Measurements from ENCODE around the gene LACRT. TPM values are rescaled to one million over a fixed set of nuclear protein-coding genes. Genes with fewer than 3 reads are reported as not detected.

Gene LACRT
- total RNA-seq, 2 experiments from 2014 or later = not detected

DNA sequence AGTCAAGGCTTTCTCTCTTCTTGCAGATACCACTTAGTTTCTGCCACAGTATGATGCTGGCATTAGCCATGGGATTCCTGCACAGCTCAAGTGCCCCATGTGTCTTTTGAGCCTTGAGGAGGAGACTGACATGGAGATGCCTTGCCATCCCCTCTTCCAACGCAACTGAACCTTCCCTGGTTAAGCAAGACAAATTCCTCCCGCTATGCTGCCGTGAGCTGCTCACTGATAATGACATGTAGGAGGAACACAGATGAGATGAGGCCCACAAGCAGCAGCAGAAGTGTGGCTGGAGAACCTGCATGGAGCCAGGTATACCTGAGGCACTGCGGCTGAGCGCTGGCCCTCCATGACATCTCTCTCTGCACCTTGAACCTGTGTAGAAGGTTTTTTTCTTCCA, 30.8 kb downstream of the LACRT start:
- DNase-seq = no peak
- CTCF ChIA-PET = interaction anchor here (1.0 to 1.6 kb wide), 2 partner anchors 8 to 468 kb away, joined by 3 to 4 read pairs; no protein-coding TSS in a partner anchor
- peaks cover 4% of the 10 kb centered on the region for H3K4me1 Mint-ChIP-seq
- H3K27ac Mint-ChIP-seq = no peak overlapping the region
- H3K4me3 Mint-ChIP-seq = no peak overlapping the region
- ATAC-seq = no peak
- no peaks in the 10 kb centered on the region for H3K9me3 Mint-ChIP-seq (ENCODE audit: low read depth)
- H3K27me3 Mint-ChIP-seq = peaks cover 23% of the 10 kb centered on the region
- H3K36me3 Mint-ChIP-seq = no peaks in the 10 kb centered on the region

DNA sequence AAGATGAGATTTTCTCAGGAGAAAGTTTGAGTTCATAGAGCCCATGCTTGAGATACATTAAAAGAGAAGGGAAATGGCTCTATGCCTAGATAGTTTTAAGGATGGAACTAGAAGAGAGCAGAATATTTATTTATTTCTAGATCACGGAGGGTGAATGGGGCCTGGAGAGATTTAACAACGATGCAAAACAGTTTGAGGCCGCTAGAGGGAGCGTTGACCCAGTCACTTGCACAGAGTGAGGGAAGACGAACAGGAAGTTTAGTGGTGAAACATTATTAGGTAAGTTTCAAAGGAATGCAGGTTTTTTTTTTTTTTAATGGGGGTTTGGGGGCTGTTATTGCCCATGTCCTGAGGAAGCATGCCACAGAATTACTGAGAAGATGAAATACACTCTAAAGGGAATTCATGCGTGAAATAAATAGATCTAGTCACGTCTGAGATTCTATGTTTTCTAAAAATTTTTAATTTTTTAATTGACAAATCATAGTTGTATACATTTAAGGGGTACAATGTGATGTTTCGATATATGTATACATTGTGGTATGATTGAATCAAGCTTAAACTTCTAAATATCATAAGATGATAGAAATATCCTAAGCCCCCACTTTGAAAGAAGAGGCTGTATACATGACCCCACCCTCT, 31.4 kb downstream of the LACRT start:
- ATAC-seq (peak; percentile 90), DNase-seq (peak; percentile 81)
- Mint-ChIP-seq H3K4me3 (no peak overlapping the region), H3K9me3 (ENCODE audit: low read depth) (no peaks in the 10 kb centered on the region), H3K36me3 (no peaks in the 10 kb centered on the region), H3K27me3 (peaks cover 20% of the 10 kb centered on the region), H3K27ac (no peak overlapping the region), H3K4me1 (peaks cover 4% of the 10 kb centered on the region)
- CTCF ChIA-PET = no interaction called here

DNA sequence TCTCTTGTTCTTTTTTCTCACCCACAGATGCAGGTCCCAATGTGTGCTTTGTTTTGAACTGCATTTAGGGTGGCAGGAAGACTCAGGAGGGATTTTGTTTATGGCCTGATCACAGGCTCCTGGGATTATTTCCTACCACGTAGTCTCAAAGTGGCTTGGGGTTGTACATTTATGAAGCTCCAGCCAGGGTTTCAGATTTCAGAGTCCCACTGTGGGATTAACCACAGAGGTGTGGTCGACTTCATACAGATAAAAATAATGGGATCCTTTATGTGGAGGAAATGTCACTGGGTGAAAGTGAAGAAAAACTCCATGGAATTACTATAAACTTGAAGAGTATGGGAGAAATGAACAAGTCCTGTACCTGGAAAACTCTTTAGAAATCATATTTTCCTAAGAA, 32.0 kb downstream of the LACRT start:
- Mint-ChIP-seq H3K27ac (no peak overlapping the region), H3K9me3 (ENCODE audit: low read depth) (no peaks in the 10 kb centered on the region), H3K36me3 (no peaks in the 10 kb centered on the region), H3K27me3 (peaks cover 18% of the 10 kb centered on the region), H3K4me3 (no peak overlapping the region), H3K4me1 (peaks cover 4% of the 10 kb centered on the region)
- ATAC-seq (no peak), DNase-seq (no peak)
- CTCF ChIA-PET = interaction anchor here (3.6 kb wide), 1 partner anchor 23 kb away, joined by 14 read pairs; no protein-coding TSS in a partner anchor

DNA sequence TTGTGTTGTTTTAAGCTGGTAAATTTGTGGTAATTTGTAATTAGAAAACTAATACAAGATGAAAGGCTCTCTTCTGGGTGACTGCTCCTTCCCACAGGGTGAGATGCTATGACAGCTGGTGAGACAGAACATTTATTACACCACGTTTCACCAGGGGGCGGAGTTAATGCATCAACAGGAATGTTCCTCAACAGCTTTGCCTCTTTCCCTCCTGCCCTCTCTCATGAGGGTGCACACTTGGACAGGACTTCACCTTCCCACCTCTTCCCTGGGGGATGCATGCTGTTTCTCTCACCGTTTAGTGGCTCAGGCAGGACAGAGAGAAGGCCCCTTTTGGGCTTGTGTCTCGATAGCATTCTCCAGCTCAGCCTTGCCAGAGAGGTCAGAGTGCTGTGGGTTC, 32.9 kb downstream of the LACRT start:
- no peak for DNase-seq
- Mint-ChIP-seq H3K9me3 (ENCODE audit: low read depth) (no peaks in the 10 kb centered on the region), H3K27ac (no peak overlapping the region), H3K36me3 (no peaks in the 10 kb centered on the region), H3K4me3 (no peak overlapping the region), H3K4me1 (peaks cover 4% of the 10 kb centered on the region), H3K27me3 (peaks cover 13% of the 10 kb centered on the region)
- CTCF ChIA-PET = interaction anchor here (3.6 kb wide), 1 partner anchor 22 kb away, joined by 14 read pairs; no protein-coding TSS in a partner anchor
- no peak for ATAC-seq

DNA sequence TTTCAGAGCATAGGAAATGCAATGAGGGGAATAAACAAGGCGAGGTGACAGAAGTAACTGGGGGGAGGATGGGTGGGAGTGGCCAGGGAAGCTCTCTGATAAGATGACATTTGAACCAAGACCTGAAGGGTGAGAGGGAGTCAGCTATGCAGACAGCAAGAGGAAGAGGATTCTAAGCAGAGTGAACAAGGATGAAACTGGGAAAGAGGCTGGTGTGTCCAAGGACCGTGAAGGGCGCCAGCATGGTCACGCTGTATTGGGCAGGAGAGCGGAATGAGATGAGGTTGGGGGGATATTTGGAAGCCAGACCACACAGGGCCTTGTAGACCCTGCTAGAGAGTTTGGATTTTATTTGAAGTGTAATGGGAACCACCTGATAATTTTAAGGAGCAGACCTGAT, 35.7 kb downstream of the LACRT start:
- no peak for ATAC-seq
- H3K27ac Mint-ChIP-seq = no peak overlapping the region
- CTCF ChIA-PET = interaction anchor here (3.6 to 3.9 kb wide), 2 partner anchors 19 to 20 kb away, joined by 14 to 29 read pairs; no protein-coding TSS in a partner anchor

DNA sequence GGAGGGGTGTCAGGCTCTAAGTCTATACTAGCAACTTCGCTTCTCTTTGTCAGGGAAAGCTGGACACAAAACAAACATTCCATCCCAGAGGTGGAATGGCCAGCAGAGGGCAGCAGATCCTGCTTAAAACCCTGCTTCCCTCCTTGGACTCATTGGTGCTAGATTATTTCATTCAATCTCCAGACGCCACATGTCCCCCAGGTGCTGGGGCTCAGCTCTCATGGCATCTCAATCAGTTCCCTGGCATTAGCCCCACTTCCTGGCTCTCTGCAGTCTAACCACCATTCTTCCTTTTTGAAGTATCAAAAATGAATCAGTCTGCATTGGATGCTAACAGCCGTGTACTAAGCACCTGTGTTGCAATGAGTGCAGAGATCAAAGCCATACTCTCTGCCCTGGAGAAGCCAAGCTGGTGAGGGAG, 38.2 kb downstream of the LACRT start:
- no peak overlapping the region for H3K4me3 Mint-ChIP-seq
- H3K36me3 Mint-ChIP-seq = no peaks in the 10 kb centered on the region
- CTCF ChIA-PET = interaction anchor here (1.1 to 3.9 kb wide), 6 partner anchors 8 to 475 kb away, joined by 3 to 29 read pairs (median 9); no protein-coding TSS in a partner anchor
- H3K27me3 Mint-ChIP-seq = peaks cover 25% of the 10 kb centered on the region
- peak; percentile 63 for DNase-seq
- H3K27ac Mint-ChIP-seq = no peak overlapping the region
- no peaks in the 10 kb centered on the region for H3K9me3 Mint-ChIP-seq (ENCODE audit: low read depth)
- ATAC-seq = peak; percentile 64
- H3K4me1 Mint-ChIP-seq = no peaks in the 10 kb centered on the region

More for the DNA sequence above, 35.7 kb downstream of the LACRT start:
- Mint-ChIP-seq H3K9me3 (ENCODE audit: low read depth) (no peaks in the 10 kb centered on the region), H3K27me3 (peaks cover 20% of the 10 kb centered on the region), H3K36me3 (no peaks in the 10 kb centered on the region), H3K4me1 (peaks cover 4% of the 10 kb centered on the region), H3K4me3 (no peak overlapping the region)
- DNase-seq = no peak

DNA sequence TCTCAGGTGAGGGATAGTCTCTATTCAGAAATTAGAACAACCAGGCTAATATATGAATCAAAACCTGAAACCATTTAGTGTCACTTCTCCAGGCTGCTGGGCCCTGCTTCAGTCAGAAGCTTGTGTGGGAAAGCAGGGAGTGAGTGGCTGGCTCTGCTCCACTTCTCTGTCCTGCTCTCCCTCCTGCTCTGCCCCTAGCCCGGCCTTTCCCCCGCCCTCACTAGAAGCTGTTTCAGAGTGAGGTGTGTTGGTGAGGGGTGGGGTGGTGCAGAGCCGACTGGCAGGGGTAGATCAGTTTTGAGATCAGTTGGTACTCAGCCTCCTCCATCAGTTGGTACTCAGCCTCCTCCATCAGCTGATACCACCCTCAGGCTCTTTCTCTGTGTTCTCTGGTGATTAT, 39.2 kb downstream of the LACRT start:
- no peak for ATAC-seq
- H3K27me3 Mint-ChIP-seq = peaks cover 28% of the 10 kb centered on the region
- H3K4me1 Mint-ChIP-seq = no peaks in the 10 kb centered on the region
- no peak overlapping the region for H3K4me3 Mint-ChIP-seq
- CTCF ChIA-PET = interaction anchor here (1.1 to 3.9 kb wide), 4 partner anchors 9 to 67 kb away, joined by 3 to 29 read pairs (median 10); no protein-coding TSS in a partner anchor
- no peak for DNase-seq
- H3K36me3 Mint-ChIP-seq = no peaks in the 10 kb centered on the region
- no peak overlapping the region for H3K27ac Mint-ChIP-seq
- H3K9me3 Mint-ChIP-seq (ENCODE audit: low read depth) = no peaks in the 10 kb centered on the region

DNA sequence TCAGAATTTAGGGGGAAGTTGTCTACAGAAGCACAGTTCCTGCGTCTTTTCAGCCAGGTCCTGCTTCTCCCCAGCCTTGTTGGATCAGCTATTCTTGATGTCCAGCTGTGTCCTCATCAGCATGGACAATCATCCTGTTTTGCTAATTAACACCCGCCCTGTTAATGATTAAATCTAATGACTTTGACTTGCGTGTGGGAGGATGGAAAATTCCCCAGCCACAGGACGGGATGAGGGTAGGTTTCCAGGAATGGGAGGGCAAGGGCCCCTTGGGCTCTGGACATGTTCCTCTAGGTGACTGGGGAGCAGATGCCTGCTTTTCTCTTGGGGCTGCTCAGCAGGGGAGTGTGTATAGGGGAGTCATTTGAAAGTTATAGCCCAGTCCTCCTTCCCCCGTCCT, 41.0 kb downstream of the LACRT start:
- ATAC-seq (no peak), DNase-seq (no peak)
- no peak overlapping the region for H3K27ac Mint-ChIP-seq
- no peaks in the 10 kb centered on the region for H3K36me3 Mint-ChIP-seq
- peaks cover 2% of the 10 kb centered on the region for H3K4me1 Mint-ChIP-seq
- H3K4me3 Mint-ChIP-seq = no peak overlapping the region
- CTCF ChIA-PET = interaction anchor here (0.7 to 2.2 kb wide), 2 partner anchors 14 to 31 kb away, joined by 3 to 8 read pairs; no protein-coding TSS in a partner anchor
- H3K9me3 Mint-ChIP-seq (ENCODE audit: low read depth) = no peaks in the 10 kb centered on the region
- peaks cover 36% of the 10 kb centered on the region for H3K27me3 Mint-ChIP-seq

DNA sequence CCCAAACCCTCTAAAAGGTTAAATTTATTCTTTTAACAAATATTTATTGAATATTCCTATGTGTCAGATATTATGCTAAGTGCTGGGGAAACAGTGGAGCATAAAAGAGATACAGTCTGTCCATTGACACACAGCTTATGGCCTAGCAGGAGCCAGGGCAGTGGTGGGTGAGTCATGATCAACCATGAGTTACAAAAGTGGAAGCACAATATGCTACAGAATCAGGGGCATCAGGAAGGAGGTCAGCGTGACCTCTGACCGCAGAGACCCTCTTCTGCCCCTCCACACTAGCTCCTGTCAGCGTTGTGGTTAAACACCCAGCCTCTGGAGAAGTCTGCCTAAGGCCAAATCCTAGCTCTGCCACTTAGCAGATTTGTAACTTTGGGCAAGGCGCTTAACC, 41.6 kb downstream of the LACRT start:
- ATAC-seq (no peak), DNase-seq (no peak)
- Mint-ChIP-seq H3K27me3 (peaks cover 37% of the 10 kb centered on the region), H3K4me1 (peaks cover 2% of the 10 kb centered on the region), H3K36me3 (no peaks in the 10 kb centered on the region), H3K9me3 (ENCODE audit: low read depth) (no peaks in the 10 kb centered on the region), H3K4me3 (no peak overlapping the region), H3K27ac (no peak overlapping the region)
- CTCF ChIA-PET = interaction anchor here (1.0 to 2.2 kb wide), 2 partner anchors 13 to 30 kb away, joined by 3 to 8 read pairs; no protein-coding TSS in a partner anchor

DNA sequence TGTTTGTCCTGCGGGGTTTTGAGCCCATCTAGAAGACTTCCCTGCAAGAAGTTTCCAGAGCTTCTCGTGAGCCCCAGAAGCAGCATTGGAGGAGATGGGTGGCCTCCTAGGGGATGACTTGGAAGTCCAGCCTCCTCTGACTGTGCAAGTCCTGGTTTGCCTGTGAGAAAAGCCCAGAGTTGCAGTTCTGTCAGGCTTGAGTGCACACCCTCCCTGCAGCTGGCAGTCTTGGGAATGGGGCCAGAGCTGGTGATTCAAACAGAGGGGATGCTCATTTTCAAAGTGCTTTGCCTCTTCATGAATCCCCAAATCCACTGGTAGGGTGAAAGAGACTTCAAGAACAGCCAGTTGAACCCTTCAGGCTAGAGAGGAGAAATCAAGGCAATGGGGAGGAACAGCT, 42.4 kb downstream of the LACRT start:
- DNase-seq (no peak), ATAC-seq (no peak)
- Mint-ChIP-seq H3K4me3 (no peak overlapping the region), H3K4me1 (peaks cover 2% of the 10 kb centered on the region), H3K9me3 (ENCODE audit: low read depth) (no peaks in the 10 kb centered on the region), H3K27ac (no peak overlapping the region), H3K27me3 (peaks cover 45% of the 10 kb centered on the region), H3K36me3 (no peaks in the 10 kb centered on the region)
- CTCF ChIA-PET = interaction anchor here (1.0 to 2.2 kb wide), 2 partner anchors 13 to 30 kb away, joined by 3 to 8 read pairs; no protein-coding TSS in a partner anchor

DNA sequence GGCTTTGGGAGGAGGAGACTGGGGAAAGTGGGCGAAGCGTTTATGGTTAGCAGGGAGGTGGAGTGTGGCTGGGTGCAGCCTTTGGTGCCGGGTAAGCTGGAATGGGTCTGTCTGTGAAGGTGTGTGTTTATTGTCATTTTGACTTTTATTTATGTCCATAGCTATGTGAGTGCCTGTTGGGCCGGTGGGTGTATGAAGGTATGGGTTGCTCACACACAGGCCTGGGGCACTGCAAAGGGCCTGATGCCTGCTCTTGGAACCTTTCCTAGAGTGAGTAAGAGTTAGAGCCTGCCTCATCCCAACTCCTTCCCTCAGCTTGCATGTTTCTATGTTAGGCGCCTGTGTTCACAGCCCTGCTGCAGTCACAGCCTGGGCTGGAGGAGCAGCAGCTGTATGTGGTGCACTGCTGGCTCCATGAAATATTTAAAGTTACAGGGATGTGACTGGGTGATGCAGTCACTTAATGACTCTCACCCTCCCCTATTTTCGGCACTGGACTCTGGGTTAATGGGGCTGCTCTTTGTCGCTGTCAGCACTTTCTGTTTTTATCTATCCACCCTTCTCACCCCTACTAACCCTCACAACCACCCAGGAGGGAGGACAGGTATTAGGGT, 43.6 kb downstream of the LACRT start:
- H3K36me3 Mint-ChIP-seq = no peaks in the 10 kb centered on the region
- ATAC-seq (no peak), DNase-seq (no peak)
- H3K9me3 Mint-ChIP-seq (ENCODE audit: low read depth) = no peaks in the 10 kb centered on the region
- H3K4me3 Mint-ChIP-seq = no peak overlapping the region
- no peak overlapping the region for H3K27ac Mint-ChIP-seq
- H3K4me1 Mint-ChIP-seq = peaks cover 2% of the 10 kb centered on the region
- CTCF ChIA-PET = interaction anchor here (1.7 kb wide), 1 partner anchor 11 kb away, joined by 6 read pairs; no protein-coding TSS in a partner anchor
- peaks cover 50% of the 10 kb centered on the region for H3K27me3 Mint-ChIP-seq

DNA sequence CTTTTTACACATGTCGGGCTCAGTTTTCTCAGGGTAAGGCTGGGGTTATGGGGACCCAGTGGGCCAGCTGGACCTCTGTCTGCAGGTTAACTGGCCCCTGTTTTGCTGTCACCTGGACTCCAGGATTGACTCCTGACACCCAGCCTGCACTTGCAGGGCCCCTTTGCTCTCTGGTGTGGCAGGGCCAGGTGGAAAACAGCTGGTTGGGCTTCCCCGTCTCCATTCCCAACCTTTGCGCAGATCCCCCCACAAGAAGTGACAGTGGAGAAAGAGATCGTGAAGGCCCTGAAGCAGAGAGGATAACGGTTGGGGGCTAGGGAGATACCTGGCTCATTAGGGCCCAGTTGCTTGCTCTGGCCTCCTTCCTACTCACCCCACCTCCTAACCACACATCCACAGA, 44.7 kb downstream of the LACRT start:
- Mint-ChIP-seq H3K27ac (no peak overlapping the region), H3K9me3 (ENCODE audit: low read depth) (no peaks in the 10 kb centered on the region), H3K36me3 (no peaks in the 10 kb centered on the region), H3K4me1 (peaks cover 2% of the 10 kb centered on the region), H3K27me3 (peaks cover 57% of the 10 kb centered on the region), H3K4me3 (no peak overlapping the region)
- CTCF ChIA-PET = interaction anchor here (1.1 to 1.7 kb wide), 2 partner anchors 10 kb away, joined by 5 to 6 read pairs; no protein-coding TSS in a partner anchor
- DNase-seq = no peak
- no peak for ATAC-seq

DNA sequence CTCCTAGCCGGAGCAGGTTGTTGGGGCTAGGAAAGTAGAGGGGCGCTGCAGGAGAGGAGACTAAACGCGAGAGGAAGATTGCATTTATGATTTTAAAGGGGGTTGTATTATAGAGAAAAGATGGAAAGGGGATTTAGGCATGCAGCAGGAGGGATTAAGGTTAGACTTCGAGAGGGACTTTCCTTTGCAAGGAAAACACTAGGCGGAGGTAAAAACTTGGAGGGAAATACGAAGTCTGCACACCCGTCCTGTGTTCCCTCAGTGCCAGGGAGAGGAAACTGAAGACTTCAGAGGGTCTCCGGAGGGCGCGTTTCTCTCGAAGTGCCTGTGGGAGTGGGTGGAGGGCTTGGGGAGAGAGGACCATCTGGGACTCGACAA, 45.8 kb downstream of the LACRT start:
- CTCF ChIA-PET = interaction anchor here (1.1 kb wide), 1 partner anchor 8 kb away, joined by 5 read pairs; no protein-coding TSS in a partner anchor
- Mint-ChIP-seq H3K4me3 (peak overlapping the region; percentile 26), H3K27ac (no peak overlapping the region), H3K27me3 (peaks cover 63% of the 10 kb centered on the region), H3K4me1 (peaks cover 2% of the 10 kb centered on the region), H3K36me3 (no peaks in the 10 kb centered on the region), H3K9me3 (ENCODE audit: low read depth) (no peaks in the 10 kb centered on the region)
- DNase-seq = no peak
- ATAC-seq = no peak
